Trophoblast cell (in vitro differentiated cells and primary cell): ENCODE measurements around the gene PLEKHA4.

Source experiments
- DNase-seq, 2 donors: peaks; one replicate each; pipeline ENCODE4 v3.0.0-alpha.2; 2016
- H2AFZ ChIP-seq: 2 replicates; pipeline ENCODE4 v1.6.1; 2013; ENCODE audit warnings: low read length, moderate library complexity, mild to moderate bottlenecking; ENCODE audit not compliant: insufficient read depth, poor library complexity
- H2AK5ac ChIP-seq: 2 replicates; pipeline ENCODE4 v1.6.1; 2013; ENCODE audit warnings: mild to moderate bottlenecking, low read length
- H2BK120ac ChIP-seq: 2 replicates; pipeline ENCODE4 v1.6.1; 2013; ENCODE audit warnings: low read length, mild to moderate bottlenecking, moderate library complexity; ENCODE audit not compliant: insufficient read depth, poor library complexity
- H2BK12ac ChIP-seq: 2 replicates; pipeline ENCODE4 v1.6.1; 2013; ENCODE audit warnings: mild to moderate bottlenecking, low read length, moderate library complexity
- H2BK5ac ChIP-seq: 2 replicates; pipeline ENCODE4 v1.6.1; 2013; ENCODE audit warnings: low read length, low read depth, moderate library complexity, mild to moderate bottlenecking; ENCODE audit not compliant: poor library complexity
- H3K14ac ChIP-seq: 2 replicates; pipeline ENCODE4 v1.6.1; 2013; ENCODE audit warnings: mild to moderate bottlenecking, low read length
- H3K18ac ChIP-seq: 2 replicates; pipeline ENCODE4 v1.6.1; 2013; ENCODE audit warnings: mild to moderate bottlenecking, low read length
- H3K23ac ChIP-seq: 2 replicates; pipeline ENCODE4 v1.6.1; 2013; ENCODE audit warnings: low read length
- H3K27ac ChIP-seq: 2 replicates; pipeline ENCODE4 v1.5.1; 2013; ENCODE audit warnings: low read depth, mild to moderate bottlenecking, inconsistent platforms, low read length, moderate library complexity
- H3K27me3 ChIP-seq: 2 replicates; pipeline ENCODE4 v1.6.1; 2013; ENCODE audit warnings: inconsistent platforms, mild to moderate bottlenecking, low read length, moderate library complexity; ENCODE audit not compliant: insufficient read depth
- H3K36me3 ChIP-seq, 2 experiments: 1 replicate in 1 of 2; 2 replicates in 1 of 2; pipeline ENCODE4 v1.6.1; 2013; ENCODE audit warnings: low read length in 2 of 2, mild to moderate bottlenecking in 2 of 2, moderate library complexity in 1 of 2; ENCODE audit not compliant: insufficient read depth in 2 of 2, control insufficient read depth in 1 of 2
- H3K4ac ChIP-seq: 2 replicates; pipeline ENCODE4 v1.6.1; 2013; ENCODE audit warnings: low read depth, mild to moderate bottlenecking, low read length, moderate library complexity
- H3K4me1 ChIP-seq, 2 experiments: 1 replicate in 1 of 2; 2 replicates in 1 of 2; pipeline ENCODE4 v1.6.1; 2013; ENCODE audit warnings: low read length in 2 of 2, mild to moderate bottlenecking in 2 of 2, moderate library complexity in 1 of 2; ENCODE audit not compliant: insufficient read depth in 2 of 2, control insufficient read depth in 1 of 2
- H3K4me2 ChIP-seq: 2 replicates; pipeline ENCODE4 v1.6.1; 2013; ENCODE audit warnings: inconsistent platforms, mild to moderate bottlenecking, low read length, moderate library complexity
- H3K4me3 ChIP-seq: 2 replicates; pipeline ENCODE4 v1.5.1; 2013; ENCODE audit warnings: mild to moderate bottlenecking, low read depth, low read length, inconsistent platforms
- H3K79me1 ChIP-seq: one replicate; pipeline ENCODE4 v1.6.1; 2013; ENCODE audit warnings: low read length
- H3K79me2 ChIP-seq: 2 replicates; pipeline ENCODE4 v1.6.1; 2013; ENCODE audit warnings: low read length, mild to moderate bottlenecking; ENCODE audit not compliant: control insufficient read depth, insufficient read depth, poor library complexity
- H3K9ac ChIP-seq: 2 replicates; pipeline ENCODE4 v1.6.1; 2013; ENCODE audit warnings: mild to moderate bottlenecking, low read length
- H3K9me3 ChIP-seq: 2 replicates; pipeline ENCODE4 v1.6.1; 2013; ENCODE audit warnings: low read depth, mild to moderate bottlenecking, control low read depth, inconsistent platforms, low read length; ENCODE audit not compliant: insufficient read depth
- H4K12ac ChIP-seq: 2 replicates; pipeline ENCODE4 v1.6.1; 2013; ENCODE audit warnings: low read depth, mild to moderate bottlenecking, low read length, moderate library complexity
- H4K8ac ChIP-seq: 2 replicates; pipeline ENCODE4 v1.6.1; 2013; ENCODE audit warnings: low read depth, mild to moderate bottlenecking, low read length, moderate library complexity
- H4K91ac ChIP-seq: one replicate; pipeline ENCODE4 v1.6.1; 2013; ENCODE audit warnings: low read depth, mild to moderate bottlenecking, low read length, moderate library complexity
- WGBS: extraction: QIAGEN DNeasy Blood & Tissue Kit; methylation state at CpG from one replicate; pipeline ENCODE4 v1.1.7; 2013; ENCODE audit warnings: missing lambda C conversion rate; ENCODE audit not compliant: insufficient read length, insufficient coverage; ENCODE audit errors: extremely low coverage; 5-methylcytosine and 5-hydroxymethylcytosine counted together

The PLEKHA4 gene

DNA sequence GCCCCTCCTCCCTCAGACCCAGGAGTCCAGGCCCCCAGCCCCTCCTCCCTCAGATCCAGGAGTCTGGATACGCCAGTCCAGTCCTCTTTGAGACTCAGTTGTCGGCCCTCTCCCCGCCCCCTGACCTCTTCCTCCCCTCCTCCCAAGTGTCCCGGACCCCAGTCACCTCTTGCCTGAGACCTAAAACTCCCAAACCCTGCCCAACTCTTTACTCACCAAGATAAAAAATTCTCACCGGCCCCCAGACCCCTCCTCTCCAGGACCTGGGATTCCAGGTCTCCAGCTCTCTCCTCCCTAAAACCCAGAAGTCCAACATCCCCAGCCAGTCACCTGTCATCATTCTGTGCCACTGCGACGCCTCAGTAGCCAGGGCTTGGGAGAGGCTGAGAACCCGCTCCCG lies 30.7 kb downstream of the PLEKHA4 start:
- DNase-seq, result no peak
- H3K27ac ChIP-seq, result no peak overlapping the region
- H2BK12ac ChIP-seq, result no peak overlapping the region
- no peaks in the 10 kb centered on the region for H3K9me3 ChIP-seq
- H3K18ac ChIP-seq, result no peak overlapping the region
- H3K4me3 ChIP-seq, result peak overlapping the region; percentile 77
- H3K4me1 ChIP-seq, result peaks cover 2% of the 10 kb centered on the region in 2 experiments
- H3K36me3 ChIP-seq, result peaks cover 5 to 7% of the 10 kb centered on the region in 2 experiments
- peak overlapping the region; percentile 79 for H3K4me2 ChIP-seq
- no CpG with 5 or more reads among the region's 9 CpGs for WGBS
- no peak overlapping the region for H2BK120ac ChIP-seq
- H3K9ac ChIP-seq, result no peak overlapping the region
- H3K79me1 ChIP-seq, result peaks cover 14% of the 10 kb centered on the region
- peak overlapping the region; percentile 52 for H4K8ac ChIP-seq
- no peak overlapping the region for H2BK5ac ChIP-seq
- H3K79me2 ChIP-seq, result peaks cover 2% of the 10 kb centered on the region
- no peak overlapping the region for H3K4ac ChIP-seq
- no peak overlapping the region for H4K91ac ChIP-seq
- no peak overlapping the region for H2AFZ ChIP-seq
- no peak overlapping the region for H4K12ac ChIP-seq
- H3K27me3 ChIP-seq, result no peaks in the 10 kb centered on the region
- no peak overlapping the region for H3K23ac ChIP-seq
- no peak overlapping the region for H2AK5ac ChIP-seq
- no peak overlapping the region for H3K14ac ChIP-seq

DNA sequence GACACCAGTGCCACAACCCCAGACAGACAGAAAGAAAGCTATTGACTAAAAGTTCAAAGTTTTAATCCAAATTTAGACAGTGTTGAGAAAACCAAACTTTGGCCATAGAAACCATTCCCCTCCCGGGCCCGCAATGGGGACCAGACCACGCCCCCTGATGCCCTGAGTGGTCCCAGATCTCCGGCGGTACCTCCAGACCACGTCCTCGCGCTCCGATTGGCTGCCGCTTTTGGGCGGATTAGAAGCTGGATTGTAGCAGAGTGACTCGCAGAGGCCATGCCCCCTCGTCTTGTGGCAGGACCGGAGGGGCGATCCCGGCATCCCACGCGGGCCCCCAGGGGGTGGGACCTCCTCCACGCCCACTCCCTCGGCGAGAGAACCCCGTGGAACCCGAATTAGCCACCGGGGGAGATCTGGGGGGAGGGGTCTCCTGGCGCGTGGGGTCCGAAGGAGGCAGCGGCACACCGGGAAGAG lies 31.3 kb downstream of the PLEKHA4 start:
- Histone ChIP-seq H4K12ac (peak overlapping the region; percentile 49), H3K9ac (peak overlapping the region; percentile 86), H3K4me3 (peak overlapping the region; percentile 77), H4K91ac (peak overlapping the region; percentile 30), H3K36me3 (peaks cover 10% of the 10 kb centered on the region in 2 experiments), H3K79me2 (peaks cover 2% of the 10 kb centered on the region), H3K14ac (peak overlapping the region; percentile 32), H2BK5ac (peak overlapping the region; percentile 86), H3K23ac (no peak overlapping the region), H2AK5ac (no peak overlapping the region), H3K9me3 (no peaks in the 10 kb centered on the region), H3K4ac (peak overlapping the region; percentile 35), H3K27ac (peak overlapping the region; percentile 80), H3K4me2 (peak overlapping the region; percentile 79), H2AFZ (peak overlapping the region; percentile 48), H3K27me3 (no peaks in the 10 kb centered on the region), H3K79me1 (peaks cover 14% of the 10 kb centered on the region), H2BK120ac (peak overlapping the region; percentile 29), H4K8ac (peak overlapping the region; percentile 52), H3K4me1 (peaks cover 2% of the 10 kb centered on the region in 2 experiments), H3K18ac (peak overlapping the region; percentile 91), H2BK12ac (peak overlapping the region; percentile 23)
- DNase-seq, result peak; percentile 68 to 71
- WGBS, result no CpG with 5 or more reads among the region's 29 CpGs

DNA sequence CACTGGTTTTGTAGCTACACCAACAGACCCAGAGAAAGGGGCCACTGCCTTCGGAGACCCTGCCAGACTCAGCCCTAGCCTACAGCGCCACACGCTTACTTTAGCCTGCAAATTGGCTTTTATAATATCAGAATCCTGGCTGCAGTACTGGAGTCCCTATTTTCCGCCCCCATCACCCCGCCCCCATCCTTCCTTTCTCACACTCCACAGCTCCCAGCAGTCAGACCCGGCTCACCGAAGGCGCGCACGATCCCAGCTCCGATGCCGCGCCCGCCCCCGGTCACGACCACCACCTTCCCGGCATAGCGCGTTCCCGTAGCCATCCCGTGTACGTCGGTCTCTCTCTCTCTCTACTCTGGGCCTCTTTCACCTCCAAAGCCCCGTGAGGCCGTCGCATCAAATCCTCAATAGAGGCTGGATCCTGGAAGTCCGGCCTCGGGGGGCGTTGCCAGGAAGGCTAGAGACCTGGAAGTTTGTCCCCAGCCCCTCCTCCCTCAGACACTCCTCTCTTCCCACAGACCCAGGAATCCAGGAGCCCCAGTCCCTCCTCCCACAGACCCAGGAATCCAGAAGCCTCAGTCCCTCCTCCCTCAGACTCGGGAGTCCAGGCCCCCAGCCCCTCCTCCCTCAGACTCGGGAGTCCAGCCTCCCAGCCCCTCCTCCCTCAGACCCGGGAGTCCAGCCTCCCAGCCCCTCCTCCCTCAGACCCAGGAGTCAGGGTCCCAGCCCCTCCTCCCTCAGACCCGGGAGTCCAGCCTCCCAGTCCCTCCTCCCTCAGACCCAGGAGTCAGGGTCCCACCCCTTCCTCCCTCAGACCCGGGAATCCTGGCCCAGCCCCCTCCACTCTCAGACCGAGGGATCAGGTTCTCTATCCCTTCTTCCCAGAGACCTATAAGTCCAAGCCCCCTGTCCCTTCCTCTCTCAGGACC lies 32.1 kb downstream of the PLEKHA4 start, which contains the start of gene HSD17B14:
TSS of gene HSD17B14 (minus strand) at position 403 of the 929 bp plus-strand sequence. CDS start at position 323, 80 bp downstream.
- peak within 1 kb of the TSS; percentile 52 for H2BK12ac ChIP-seq
- peaks cover 2% of the 10 kb centered on the region in 2 experiments for H3K4me1 ChIP-seq
- peak within 1 kb of the TSS; percentile 57 for H2AK5ac ChIP-seq
- DNase-seq, result peak; percentile 27 to 42
- peak within 1 kb of the TSS; percentile 77 for H3K4me3 ChIP-seq
- peak within 1 kb of the TSS; percentile 32 for H3K14ac ChIP-seq
- peak within 1 kb of the TSS; percentile 30 for H4K91ac ChIP-seq
- H4K8ac ChIP-seq, result peak within 1 kb of the TSS; percentile 58
- H3K4ac ChIP-seq, result peak within 1 kb of the TSS; percentile 35
- peak within 1 kb of the TSS; percentile 48 for H2AFZ ChIP-seq
- H3K18ac ChIP-seq, result peak within 1 kb of the TSS; percentile 91
- WGBS, result no CpG with 5 or more reads among the region's 35 CpGs
- H4K12ac ChIP-seq, result peak within 1 kb of the TSS; percentile 49
- H3K36me3 ChIP-seq, result peaks cover 13 to 14% of the 10 kb centered on the region in 2 experiments
- peak within 1 kb of the TSS; percentile 86 for H2BK5ac ChIP-seq
- no peaks in the 10 kb centered on the region for H3K27me3 ChIP-seq
- no peak within 1 kb of the TSS for H3K23ac ChIP-seq
- peaks cover 14% of the 10 kb centered on the region for H3K79me1 ChIP-seq
- H3K4me2 ChIP-seq, result peak within 1 kb of the TSS; percentile 79
- H2BK120ac ChIP-seq, result peak within 1 kb of the TSS; percentile 61
- peak within 1 kb of the TSS; percentile 80 for H3K27ac ChIP-seq
- no peaks in the 10 kb centered on the region for H3K9me3 ChIP-seq
- H3K9ac ChIP-seq, result peak within 1 kb of the TSS; percentile 86
- peaks cover 2% of the 10 kb centered on the region for H3K79me2 ChIP-seq

DNA sequence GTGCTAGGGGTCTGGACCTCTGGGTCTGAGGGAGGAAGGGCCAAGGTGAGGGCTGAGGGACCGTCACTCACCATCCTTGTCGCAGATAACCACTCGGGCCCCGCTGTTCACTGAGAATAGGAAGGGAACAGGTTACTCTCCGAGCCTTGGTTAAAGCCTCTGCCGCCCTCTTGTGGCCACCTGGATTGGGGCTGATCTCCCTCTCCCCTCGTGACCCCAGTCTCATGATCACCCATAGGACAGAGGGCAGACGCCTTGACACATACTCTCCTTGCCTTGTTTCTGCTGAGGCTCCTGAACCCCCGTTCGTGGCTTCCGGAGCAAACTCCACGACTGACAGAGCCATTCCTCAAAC lies 32.7 kb downstream of the PLEKHA4 start:
- H4K91ac ChIP-seq, result peak overlapping the region; percentile 27
- peak overlapping the region; percentile 58 for H4K8ac ChIP-seq
- peaks cover 14% of the 10 kb centered on the region for H3K79me1 ChIP-seq
- H3K4me2 ChIP-seq, result peak overlapping the region; percentile 79
- H3K79me2 ChIP-seq, result peaks cover 2% of the 10 kb centered on the region
- H2BK5ac ChIP-seq, result peak overlapping the region; percentile 7
- H3K27ac ChIP-seq, result peak overlapping the region; percentile 80
- peak overlapping the region; percentile 30 for H2AFZ ChIP-seq
- no peak overlapping the region for H3K9ac ChIP-seq
- no peaks in the 10 kb centered on the region for H3K9me3 ChIP-seq
- peak overlapping the region; percentile 72 for H3K4me3 ChIP-seq
- peak overlapping the region; percentile 16 for H3K4ac ChIP-seq
- no peak overlapping the region for H4K12ac ChIP-seq
- no peak overlapping the region for H2AK5ac ChIP-seq
- WGBS, result no CpG with 5 or more reads among the region's 12 CpGs
- H2BK12ac ChIP-seq, result no peak overlapping the region
- no peaks in the 10 kb centered on the region for H3K27me3 ChIP-seq
- DNase-seq, result peak; percentile 93 to 96
- H3K36me3 ChIP-seq, result peaks cover 17 to 19% of the 10 kb centered on the region in 2 experiments
- H3K18ac ChIP-seq, result peak overlapping the region; percentile 13
- H3K4me1 ChIP-seq, result peaks cover 2% of the 10 kb centered on the region in 2 experiments
- peak overlapping the region; percentile 25 for H3K14ac ChIP-seq
- H3K23ac ChIP-seq, result no peak overlapping the region
- peak overlapping the region; percentile 61 for H2BK120ac ChIP-seq
